Measurements from ENCODE around the gene KRT74. TPM values are rescaled to one million over a fixed set of nuclear protein-coding genes. Genes with fewer than 3 reads are reported as not detected.

KRT74 gene
- total and polyA plus RNA-seq, 2 of the 8 experiments (the other 6 are each of a cell fraction or from before 2014, with no cell fraction given), result not detected

DNA sequence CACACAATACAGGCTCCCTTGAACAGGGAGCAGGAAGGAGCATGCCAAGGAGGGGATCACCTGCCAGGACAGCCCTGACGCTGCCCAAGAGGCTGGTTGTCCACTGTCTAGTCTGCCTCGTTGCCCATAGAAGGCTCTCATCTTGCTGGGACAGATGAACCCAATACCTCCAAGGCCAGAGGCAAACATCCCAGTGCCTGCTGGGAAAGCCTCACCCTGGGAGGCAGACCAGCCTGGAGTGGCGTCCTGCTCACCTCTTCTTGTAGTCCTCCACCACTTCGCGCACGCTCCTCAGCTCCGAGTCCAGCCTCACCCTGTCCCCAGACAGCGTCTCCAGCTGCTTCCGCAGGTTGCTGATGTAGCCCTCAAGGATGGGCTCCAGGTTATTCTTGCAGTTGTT is 42.3 kb upstream of the KRT74 start:
- Histone ChIP-seq H3K4me1 (replicated peaks in 1 of 4; ENCODE audit: control insufficient read depth in 3 of 4, insufficient read depth in 4 of 4, low read length in 3 of 4) (no peaks in the 10 kb centered on the region; a peak in 1 of 7 replicates), H4K91ac (replicated peaks; ENCODE audit: insufficient read length, low read length) (no peak overlapping the region), H3K4ac (replicated peaks; ENCODE audit: insufficient read length, low read depth, low read length) (no peak overlapping the region), H3K9ac (replicated peaks in 1 of 4; ENCODE audit: extremely low read depth in 1 of 4, low read depth in 3 of 4, low read length in 3 of 4) (no peak overlapping the region), H3K79me2 (ENCODE audit: control insufficient read depth in 1 of 2, insufficient read depth in 2 of 2, low read length in 2 of 2) (no peaks in the 10 kb centered on the region), H3K79me1 (ENCODE audit: low read depth, low read length) (no peaks in the 10 kb centered on the region), H3K9me3 (ENCODE audit: insufficient read depth in 2 of 2, low read depth in 1 of 2, low read length in 1 of 2) (no peaks in the 10 kb centered on the region), H4K5ac (ENCODE audit: insufficient read length, low read depth, low read length) (no peak overlapping the region), H2AFZ (ENCODE audit: low read length) (no peak overlapping the region), H3K18ac (ENCODE audit: extremely low read depth, low read length) (no peak overlapping the region), H3K36me3 (ENCODE audit: control insufficient read depth in 2 of 4, insufficient read depth in 4 of 4, low read length in 3 of 4) (no peaks in the 10 kb centered on the region), H4K8ac (ENCODE audit: extremely low read depth, insufficient read depth, low read length) (no peak overlapping the region), H2BK5ac (ENCODE audit: low read depth, low read length) (no peak overlapping the region), H3K23me2 (ENCODE audit: low read depth, low read length) (no peaks in the 10 kb centered on the region), H2BK20ac (ENCODE audit: low read length) (no peak overlapping the region), H3K23ac (ENCODE audit: insufficient read length) (no peak overlapping the region), H3K27me3 (replicated peaks in 1 of 4; ENCODE audit: control insufficient read depth in 3 of 4, extremely low read depth in 1 of 4, insufficient read depth in 3 of 4, low read length in 3 of 4) (no peaks in the 10 kb centered on the region), H2BK12ac (ENCODE audit: low read depth, low read length) (no peak overlapping the region), H3K27ac (ENCODE audit: low read depth, low read length) (no peak overlapping the region), H2BK120ac (replicated peaks; ENCODE audit: low read depth, low read length) (no peak overlapping the region), H4K20me1 (replicated peaks in 1 of 2; ENCODE audit: control insufficient read depth in 1 of 2, insufficient read depth in 2 of 2, low read length in 2 of 2) (no peaks in the 10 kb centered on the region), H3K4me3 (ENCODE audit: extremely low read depth in 1 of 4, insufficient read depth in 2 of 4, low read depth in 3 of 4, low read length in 4 of 4) (no peak overlapping the region), H3K4me2 (ENCODE audit: insufficient read depth in 1 of 2, low read depth in 2 of 2, low read length in 2 of 2) (no peak overlapping the region), H3K14ac (ENCODE audit: insufficient read length) (no peak overlapping the region), H3K56ac (replicated peaks; ENCODE audit: insufficient read length, low read depth, low read length) (no peak overlapping the region), H2AK5ac (ENCODE audit: low read depth, low read length) (no peak overlapping the region), H2BK15ac (ENCODE audit: low read length) (no peak overlapping the region)
- WGBS, 2 experiments (ENCODE audit: extremely low coverage in 1 of 2, insufficient coverage in 1 of 2, insufficient read length in 1 of 2, insufficient replicate concordance in 2 of 2, low coverage in 1 of 2, low lambda C conversion rate in 2 of 2, missing lambda C conversion rate in 1 of 2), result 90% methylated on average over 9 of the region's 9 CpGs; no CpG with 5 or more reads in 1 of the 2 experiments
- ChIA-PET CTCF (ENCODE audit: partially characterized antibody) (interaction anchor here (2.0 kb wide), 1 partner anchor 33 kb away, joined by 5 read pairs; no protein-coding TSS in a partner anchor), POLR2A (ENCODE audit: partially characterized antibody) (no interaction called here)
- DNase-seq (ENCODE audit: low read depth in 1 of 2, low spot score in 2 of 2), result peak in 1 of 2 experiments; percentile 23
- FAIRE-seq, result no peak
- TF ChIP-seq GTF2F1 (IDR thresholded peaks at IDR 0.05; ENCODE audit: borderline replicate concordance, low read depth, low read length) (no peak), JUN (IDR thresholded peaks at IDR 0.05; ENCODE audit: low read depth, low read length) (no peak), CHD2 (IDR thresholded peaks at IDR 0.05; ENCODE audit: low read length) (no peak), CBX8 (IDR thresholded peaks at IDR 0.05; ENCODE audit: borderline replicate concordance, low read depth, low read length) (no peak), JUND (IDR thresholded peaks at IDR 0.05; ENCODE audit: low read length) (no peak), BCL11A (IDR thresholded peaks at IDR 0.05; ENCODE audit: low read depth in 2 of 2, low read length in 2 of 2) (no peak), CBX5 (IDR thresholded peaks at IDR 0.05; ENCODE audit: low read depth, low read length) (no peak), TAF1 (IDR thresholded peaks at IDR 0.05; ENCODE audit: low read depth, low read length) (no peak), TEAD4 (IDR thresholded peaks at IDR 0.05; ENCODE audit: low read depth, low read length) (no peak), CHD1 (IDR thresholded peaks at IDR 0.05; ENCODE audit: low read depth, low read length) (no peak), NRF1 (IDR thresholded peaks at IDR 0.05; ENCODE audit: low read depth, low read length) (no peak), ZNF274 (IDR thresholded peaks at IDR 0.05; ENCODE audit: borderline replicate concordance, extremely low read depth, low read length) (no peak), POU5F1 (IDR thresholded peaks at IDR 0.05; ENCODE audit: low read depth, low read length) (no peak), YY1 (IDR thresholded peaks at IDR 0.05; ENCODE audit: low read depth, low read length) (no peak), EZH2 (IDR thresholded peaks at IDR 0.05; ENCODE audit: low read depth, low read length, severe bottlenecking) (no peak), BACH1 (IDR thresholded peaks at IDR 0.05; ENCODE audit: low read length) (no peak)
